Tracheal epithelial cell (primary cell): ENCODE data around the gene BEND7. TPM values are rescaled to one million over a fixed set of nuclear protein-coding genes. Genes with fewer than 3 reads are reported as not detected.

Experiments used
- total RNA-seq: library from RNA; depleted of rRNA; stranded (reverse); fragments of >200 nt; gene quantifications from 2 replicates; pipeline ENCODE4 v1.2.1, GENCODE V29; 2014

Gene BEND7
- 1.3 and 6.0 TPM in 2 replicates for total RNA-seq

GRCh38 chr10:13528875-13529713 lies at the start of gene BEND7:
BEND7 (minus strand) TSS chr10:13529014; CDS start chr10:13528533, 481 bp downstream.

Other genes with a start within 250 kb of the BEND7 start
- 8.7 and 12.4 TPM in 2 replicates for gene PHYH, start 228.9 kb downstream of the BEND7 start, total RNA-seq
- 15.3 and 20.7 TPM in 2 replicates for gene SEPHS1, start 180.7 kb downstream of the BEND7 start, total RNA-seq
- 41.6 and 44.6 TPM in 2 replicates for gene PRPF18, start 58.0 kb upstream of the BEND7 start, total RNA-seq